K562 (cell line): Measurements from ENCODE around the gene CNNM3. TPM values are rescaled to one million over a fixed set of nuclear protein-coding genes. Genes with fewer than 3 reads are reported as not detected.

Experiments used
- CBFB ChIP-seq: sonication (generic); formaldehyde crosslinking; IDR thresholded peaks from 2 replicates; pipeline ENCODE4 v1.4.0; 2020; ENCODE audit warnings: mild to moderate bottlenecking, missing genetic modification reagents
- CREB5 ChIP-seq: fragments of 250-450 bp; sonication (Bioruptor Pico); IDR thresholded peaks from 2 replicates; pipeline ENCODE4 v1.5.0; 2020; ENCODE audit warnings: mild to moderate bottlenecking
- LCOR ChIP-seq: sonication (generic); formaldehyde crosslinking; IDR thresholded peaks from 2 replicates; pipeline ENCODE4 v1.8.0; 2022; ENCODE audit warnings: mild to moderate bottlenecking, missing genetic modification reagents
- ZNF274 ChIP-seq: IDR thresholded peaks from 2 replicates; pipeline ENCODE4 v1.6.1; 2011; ENCODE audit warnings: low read depth, mild to moderate bottlenecking, low read length, moderate library complexity, borderline replicate concordance
- ZNF592 ChIP-seq: fragments of 450-650 bp; IDR thresholded peaks from 2 replicates; pipeline ENCODE4 v1.6.1; 2017; ENCODE audit warnings: antibody characterized with exemption, mild to moderate bottlenecking
- polyA plus RNA-seq, 8 experiments: library from polyadenylated mRNA; depleted of rRNA in 4 of 8; stranded (reverse) in 5 of 8; unstranded in 3 of 8; fragments of >200 nt; fragmentation: Nextera tagmentation in 2 of 8; fragmentation: Illumina TruSeq in 1 of 8; extraction: Ambion mirVana in 2 of 8; extraction: Trizol in 1 of 8; gene quantifications; 2 replicates each; pipeline versions ENCODE4 v1.2.1 to v1.2.3, GENCODE V29; 2011 to 2014; ENCODE audit warnings: inconsistent platforms in 1 of 8, missing spikeins in 1 of 8
- total RNA-seq, 7 experiments: library from RNA; depleted of rRNA in 6 of 7; stranded (reverse); fragments of >200 nt in 6 of 7; fragmentation: Illumina TruSeq in 2 of 7; extraction: Trizol in 2 of 7; gene quantifications; 2 replicates each; pipeline versions ENCODE4 v1.2.1 to v1.2.3, GENCODE V29; 2011 to 2021; ENCODE audit warnings: low replicate concordance in 1 of 7

Gene CNNM3
- total and polyA plus RNA-seq, 9 of the 15 experiments (the other 6 are each of a cell fraction or from before 2014, with no cell fraction given), result 1.4 to 16.9 (median 6.5) TPM

- TF ChIP-seq ZNF592, result no peak
- TF ChIP-seq CBFB (CRISPR knock-in tag), result no peak
- no peak for TF ChIP-seq LCOR (CRISPR knock-in tag)
- TF ChIP-seq CREB5 (CRISPR knock-in tag), result no peak
- TF ChIP-seq ZNF274, result no peak
- TF ChIP-seq, all 486 proteins: peak for 0
These were observed 28.7 kb upstream of the CNNM3 start (continued) for GRCh38 chr2:96787411-96787810.
